GM19193 (cell line): ENCODE results near the gene PNLDC1.

Experiments used
- POLR2A ChIP-seq: IDR thresholded peaks from 4 replicates; pipeline ENCODE4 v1.6.1; 2011; ENCODE audit not compliant: insufficient read depth, insufficient read length; ENCODE audit errors: extremely low read depth

The PNLDC1 gene

GRCh38 chr6:159805440-159806020, 5.5 kb downstream of the PNLDC1 start:
- TF ChIP-seq POLR2A: no peak

GRCh38 chr6:159806021-159806458, 6.0 kb downstream of the PNLDC1 start:
- no peak for TF ChIP-seq POLR2A

GRCh38 chr6:159807150-159807858, 7.2 kb downstream of the PNLDC1 start:
- no peak for TF ChIP-seq POLR2A

- no peak for TF ChIP-seq POLR2A
Observed at GRCh38 chr6:159808647-159809046, 8.6 kb downstream of the PNLDC1 start.

- TF ChIP-seq POLR2A: no peak
Observed at GRCh38 chr6:159809149-159809548, 9.1 kb downstream of the PNLDC1 start.

- no peak for TF ChIP-seq POLR2A
Observed at GRCh38 chr6:159813781-159814180, 13.7 kb downstream of the PNLDC1 start.

- TF ChIP-seq POLR2A: no peak
Observed at GRCh38 chr6:159815410-159815809, 15.3 kb downstream of the PNLDC1 start.

- no peak for TF ChIP-seq POLR2A
Observed at GRCh38 chr6:159817951-159818739, 18.1 kb downstream of the PNLDC1 start.

GRCh38 chr6:159819098-159819497, 19.0 kb downstream of the PNLDC1 start:
- TF ChIP-seq POLR2A: no peak

- TF ChIP-seq POLR2A: no peak
Observed at GRCh38 chr6:159819932-159820640, 20.0 kb downstream of the PNLDC1 start.

GRCh38 chr6:159821122-159821521, 21.0 kb downstream of the PNLDC1 start:
- TF ChIP-seq POLR2A: no peak

- no peak for TF ChIP-seq POLR2A
Observed at GRCh38 chr6:159821726-159822125, 21.6 kb downstream of the PNLDC1 start.

- no peak for TF ChIP-seq POLR2A
Observed at GRCh38 chr6:159823953-159824352, 23.9 kb downstream of the PNLDC1 start.

GRCh38 chr6:159826004-159826403, 25.9 kb downstream of the PNLDC1 start:
- no peak for TF ChIP-seq POLR2A
